Measurements from ENCODE around the gene WNK4. TPM values are rescaled to one million over a fixed set of nuclear protein-coding genes. Genes with fewer than 3 reads are reported as not detected.

The WNK4 gene
- total RNA-seq, 1 experiment from 2014 or later, result 2.6 TPM

- no peak overlapping the region for H4K8ac ChIP-seq (replicated peaks; ENCODE audit: insufficient read length, low read depth, low read length)
- H2BK12ac ChIP-seq (ENCODE audit: insufficient read length, low read depth, low read length), result no peak overlapping the region
- no peak overlapping the region for H3K18ac ChIP-seq (ENCODE audit: insufficient read length, low read depth, low read length)
- Mint-ChIP-seq H3K27me3 (ENCODE audit: low read depth) (no peaks in the 10 kb centered on the region), H3K27ac (peak overlapping the region in 1 of 3 experiments; percentile 82; a peak in 1 of 7 replicates), H3K36me3 (ENCODE audit: insufficient read depth in 1 of 3, low read depth in 3 of 3) (peaks cover 33 to 54% (median 48%) of the 10 kb centered on the region in 3 experiments; a peak in 6 of 7 replicates), H3K9me3 (no peaks in the 10 kb centered on the region; a peak in 1 of 5 replicates), H3K4me1 (peaks cover under 1 to 2% of the 10 kb centered on the region in 2 experiments; a peak in 1 of 4 replicates), H3K4me3 (no peak overlapping the region)
- H3K4ac ChIP-seq (ENCODE audit: low read depth, low read length), result no peak overlapping the region
- TF ChIP-seq, protein P1, sequence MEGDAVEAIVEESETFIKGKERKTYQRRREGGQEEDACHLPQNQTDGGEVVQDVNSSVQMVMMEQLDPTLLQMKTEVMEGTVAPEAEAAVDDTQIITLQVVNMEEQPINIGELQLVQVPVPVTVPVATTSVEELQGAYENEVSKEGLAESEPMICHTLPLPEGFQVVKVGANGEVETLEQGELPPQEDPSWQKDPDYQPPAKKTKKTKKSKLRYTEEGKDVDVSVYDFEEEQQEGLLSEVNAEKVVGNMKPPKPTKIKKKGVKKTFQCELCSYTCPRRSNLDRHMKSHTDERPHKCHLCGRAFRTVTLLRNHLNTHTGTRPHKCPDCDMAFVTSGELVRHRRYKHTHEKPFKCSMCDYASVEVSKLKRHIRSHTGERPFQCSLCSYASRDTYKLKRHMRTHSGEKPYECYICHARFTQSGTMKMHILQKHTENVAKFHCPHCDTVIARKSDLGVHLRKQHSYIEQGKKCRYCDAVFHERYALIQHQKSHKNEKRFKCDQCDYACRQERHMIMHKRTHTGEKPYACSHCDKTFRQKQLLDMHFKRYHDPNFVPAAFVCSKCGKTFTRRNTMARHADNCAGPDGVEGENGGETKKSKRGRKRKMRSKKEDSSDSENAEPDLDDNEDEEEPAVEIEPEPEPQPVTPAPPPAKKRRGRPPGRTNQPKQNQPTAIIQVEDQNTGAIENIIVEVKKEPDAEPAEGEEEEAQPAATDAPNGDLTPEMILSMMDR (conservative IDR thresholded peaks at IDR 0.05), result no peak
- H3K23ac ChIP-seq (ENCODE audit: insufficient read length, low read depth, low read length), result no peak overlapping the region
- H2AFZ ChIP-seq (ENCODE audit: low read length), result no peak overlapping the region
- no peak overlapping the region for H3K9ac ChIP-seq (ENCODE audit: extremely low read depth, insufficient read length, low read length)
- no peak overlapping the region for H2BK20ac ChIP-seq (ENCODE audit: low read depth, low read length, poor library complexity, severe bottlenecking)
- H2AK5ac ChIP-seq (ENCODE audit: insufficient read length, low read length), result no peak overlapping the region
- H3K79me2 ChIP-seq (ENCODE audit: insufficient read depth, low read length), result no peaks in the 10 kb centered on the region
- no peaks in the 10 kb centered on the region for H3K9me3 ChIP-seq (ENCODE audit: control insufficient read depth, low read depth, low read length)
- no peak overlapping the region for H4K91ac ChIP-seq (ENCODE audit: insufficient read length, low read depth, low read length)
- H3K14ac ChIP-seq (ENCODE audit: insufficient read depth, low read length), result no peak overlapping the region
- H3K27me3 ChIP-seq (ENCODE audit: insufficient read depth, low read length), result no peaks in the 10 kb centered on the region
- H2BK120ac ChIP-seq (ENCODE audit: low read depth, low read length, poor library complexity, severe bottlenecking), result no peak overlapping the region
- H4K5ac ChIP-seq (ENCODE audit: insufficient read length, low read depth, low read length), result no peak overlapping the region
- no peaks in the 10 kb centered on the region for H3K4me1 ChIP-seq (ENCODE audit: insufficient read depth, low read length)
- H3K23me2 ChIP-seq (ENCODE audit: insufficient read length, low read depth, low read length, poor library complexity, severe bottlenecking), result no peaks in the 10 kb centered on the region
- DNase-seq, result no peak
- no CpG with 5 or more reads among the region's 12 CpGs for WGBS (ENCODE audit: extremely low coverage, insufficient read length, low lambda C conversion rate)
- H3K79me1 ChIP-seq (ENCODE audit: insufficient read depth, low read depth, low read length, poor library complexity, severe bottlenecking), result no peaks in the 10 kb centered on the region
- no peak overlapping the region for H3K27ac ChIP-seq (ENCODE audit: insufficient read length, low read depth, low read length)
- H3T11ph ChIP-seq (ENCODE audit: low read length), result no peak overlapping the region
- no peak overlapping the region for H3K56ac ChIP-seq (ENCODE audit: insufficient read length, low read depth, low read length)
- no peaks in the 10 kb centered on the region for H4K20me1 ChIP-seq (ENCODE audit: control insufficient read depth, insufficient read depth, insufficient read length)
- H2BK5ac ChIP-seq (ENCODE audit: insufficient read length, low read length), result no peak overlapping the region
- no peak overlapping the region for H2BK15ac ChIP-seq (ENCODE audit: low read depth, low read length)
- H3K4me2 ChIP-seq (ENCODE audit: insufficient read depth, insufficient read length, low read length), result no peak overlapping the region
Measured at GRCh38 chr17:42845556-42845917, 65.1 kb downstream of the WNK4 start.

All from H9 (cell line).